Ramos (cell line): Measurements from ENCODE around the gene LTBR.
"Not testable (repeated sequence)": the region's sequence is repeated elsewhere in the genome, so short reads cannot be mapped to it uniquely, and the experiment has no call there.

Source experiments
- in situ Hi-C: fragments of 300-500 bp; cut with MboI; formaldehyde crosslinking; loops from one replicate; pipeline ENCODE4 v1.14.3; 2022; ENCODE audit warnings: low sequenced_read_pairs; ENCODE audit not compliant: unreplicated experiment

LTBR gene

DNA sequence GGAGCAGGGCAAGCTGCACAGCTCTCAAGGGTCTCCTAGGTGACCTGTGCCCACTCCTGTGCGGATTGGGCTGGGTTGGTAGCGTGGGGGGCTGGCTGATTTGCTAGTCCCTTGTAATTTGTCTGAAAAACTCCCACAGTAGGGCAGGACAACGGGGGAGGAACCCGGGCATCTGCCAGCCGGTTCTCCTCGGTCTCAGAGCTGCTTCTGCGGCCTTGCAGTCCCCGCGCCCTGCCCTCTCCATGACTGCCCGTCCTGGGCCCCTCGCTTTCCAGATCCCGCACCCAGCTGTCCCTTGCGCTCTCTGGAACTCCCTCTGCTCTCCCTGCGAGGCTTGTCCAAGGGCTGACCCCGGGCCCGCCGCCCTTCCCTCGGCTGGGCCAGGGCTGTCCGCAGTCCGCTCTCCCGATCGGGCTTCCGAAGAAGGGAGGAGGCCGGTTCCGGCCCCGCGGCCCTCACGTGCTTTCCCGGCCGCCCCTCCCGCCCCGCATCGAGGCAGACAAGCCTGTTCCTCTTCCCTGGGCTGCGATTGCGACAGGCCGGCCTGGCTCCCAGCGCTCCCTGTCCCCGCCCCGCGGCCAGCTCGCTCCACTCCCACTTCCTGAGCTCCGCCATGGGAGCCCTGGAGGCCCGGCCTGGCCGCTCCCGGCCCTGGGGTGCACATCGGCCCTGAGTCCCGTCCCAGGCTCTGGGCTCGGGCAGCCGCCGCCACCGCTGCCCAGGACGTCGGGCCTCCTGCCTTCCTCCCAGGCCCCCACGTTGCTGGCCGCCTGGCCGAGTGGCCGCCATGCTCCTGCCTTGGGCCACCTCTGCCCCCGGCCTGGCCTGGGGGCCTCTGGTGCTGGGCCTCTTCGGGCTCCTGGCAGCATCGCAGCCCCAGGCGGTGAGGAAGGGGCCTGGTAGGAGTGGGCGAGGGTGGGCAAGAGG, at the start of gene LTBR:
Gene LTBR, plus strand, starts transcription at position 591 of the 927 bp plus-strand sequence. Its CDS starts 197 bp downstream, at position 788.
- in situ Hi-C loops = no loop called here

- in situ Hi-C loops = loop anchor here (5.0 kb wide), 1 partner anchor 83 kb away; no protein-coding TSS in a partner anchor
Observed at GRCh38 chr12:6334359-6334758, 49.6 kb upstream of the LTBR start.

- in situ Hi-C loops = loop anchor here (5.0 kb wide), 1 partner anchor 82 kb away; no protein-coding TSS in a partner anchor
Observed at GRCh38 chr12:6334940-6335450, 49.0 kb upstream of the LTBR start.

DNA sequence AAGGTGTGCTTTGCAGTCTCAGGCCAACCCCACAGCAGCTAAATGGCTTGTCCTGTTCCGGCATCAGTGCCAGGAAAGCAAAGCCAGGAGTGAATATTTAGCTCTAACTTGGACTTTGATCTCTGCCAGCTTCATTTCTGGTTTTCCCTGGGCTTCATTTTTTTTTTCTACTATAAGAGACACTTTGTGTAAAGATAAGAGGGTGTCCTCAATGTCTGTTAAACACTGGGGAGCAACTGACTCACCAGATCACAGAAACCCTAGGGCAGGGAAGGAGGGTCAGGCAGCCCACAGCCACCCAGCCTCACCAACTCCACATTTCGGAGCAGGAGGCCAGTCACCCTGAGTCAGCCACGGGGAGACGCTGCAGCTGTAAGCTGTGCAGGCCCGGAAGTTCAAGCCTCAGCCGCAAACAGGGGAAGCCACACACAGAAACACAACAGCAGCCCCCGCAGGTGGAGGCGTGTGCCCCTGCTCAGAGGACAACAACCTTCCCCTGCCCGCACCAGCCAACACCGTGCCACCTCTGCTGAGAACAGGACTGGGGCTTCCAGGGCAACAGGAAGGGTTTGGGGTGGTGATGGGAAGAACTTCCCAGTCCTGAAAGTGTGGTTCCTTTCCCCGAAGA, 48.4 kb upstream of the LTBR start:
- in situ Hi-C loops = no loop called here

DNA sequence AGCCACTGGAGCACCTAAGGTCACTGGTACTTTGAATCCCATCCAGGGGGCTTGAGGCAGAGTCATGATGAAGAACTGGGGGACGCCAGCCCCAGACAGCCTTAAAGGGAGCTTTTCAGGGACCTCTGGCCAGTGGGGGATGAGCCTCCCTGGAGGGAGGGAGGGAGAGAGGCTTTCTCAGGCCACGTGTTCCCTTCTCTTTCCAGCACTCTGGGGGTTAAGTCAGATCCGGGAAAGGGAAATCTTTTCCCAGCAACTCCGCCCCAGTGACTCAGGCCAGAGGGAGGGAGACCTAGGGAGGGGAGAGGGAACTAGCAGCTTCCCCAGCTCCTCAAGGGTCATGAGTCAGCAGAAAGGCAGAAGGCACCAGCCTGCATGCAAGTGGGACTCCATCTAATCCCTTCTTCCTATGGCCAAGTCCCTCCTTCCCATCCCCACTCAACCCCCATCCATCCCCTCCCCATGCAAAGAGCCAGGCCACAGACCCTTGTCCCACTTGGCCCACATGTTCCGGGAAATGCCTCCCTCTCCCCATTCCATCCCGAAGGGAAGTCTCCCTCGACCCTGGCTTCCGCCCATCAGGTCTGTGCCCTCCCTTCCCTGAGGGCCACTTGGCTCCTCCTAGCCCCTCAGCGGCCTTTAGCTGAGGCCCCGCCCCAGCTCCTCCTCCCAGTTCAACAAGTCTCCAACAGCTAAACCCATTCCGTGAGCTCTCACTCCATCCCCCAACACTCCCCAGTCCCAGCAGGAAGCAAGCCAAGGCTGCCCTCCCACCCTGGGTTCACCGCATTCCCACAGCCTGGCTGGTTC, 47.7 kb upstream of the LTBR start:
- in situ Hi-C loops = no loop called here

DNA sequence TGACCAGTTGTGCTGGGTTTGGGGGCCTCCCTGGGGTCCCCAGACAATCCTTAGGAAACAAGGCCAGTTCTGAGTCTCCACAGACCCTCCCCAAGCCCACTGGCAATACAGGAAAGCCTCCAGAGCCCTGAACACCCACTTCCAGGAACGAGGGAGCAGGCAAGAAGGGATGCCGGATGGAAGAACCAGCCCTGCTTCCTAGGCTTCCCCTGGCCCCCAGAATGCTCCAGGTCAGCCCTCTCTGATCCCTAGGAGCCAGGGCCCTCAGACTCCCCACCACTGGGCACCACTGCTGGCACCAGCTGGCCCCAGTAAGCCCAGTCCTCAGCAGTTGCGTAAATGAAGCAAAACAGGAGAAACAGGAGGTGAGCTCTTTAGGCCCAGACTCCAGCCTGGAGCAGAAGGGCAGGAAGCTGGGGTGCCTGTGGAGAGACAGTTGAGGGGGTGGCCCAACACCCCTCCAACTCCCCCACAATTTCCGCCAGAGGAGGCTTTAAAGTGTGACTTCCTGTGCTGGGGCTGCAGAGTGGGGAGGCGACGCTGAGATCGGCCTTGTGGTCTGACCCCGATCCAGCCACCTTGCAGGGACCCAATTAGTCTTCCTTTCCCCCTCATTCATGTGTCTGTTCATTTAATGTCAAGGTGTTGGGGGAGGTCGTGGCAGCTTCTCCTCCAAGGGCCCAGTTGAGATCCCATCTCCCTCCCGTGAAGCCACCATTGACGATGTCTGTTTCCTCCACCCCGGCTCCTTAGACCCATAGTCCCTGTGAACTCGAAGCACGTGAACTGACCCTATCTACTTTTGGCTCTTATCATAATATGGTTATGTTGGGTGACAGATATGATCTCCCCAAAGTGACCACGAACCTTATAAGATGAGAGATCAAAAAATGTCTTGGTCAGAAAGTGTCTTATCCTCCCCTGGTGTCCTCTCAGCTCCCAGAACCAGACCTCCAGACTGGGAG, 46.8 kb upstream of the LTBR start:
- in situ Hi-C loops = no loop called here

DNA sequence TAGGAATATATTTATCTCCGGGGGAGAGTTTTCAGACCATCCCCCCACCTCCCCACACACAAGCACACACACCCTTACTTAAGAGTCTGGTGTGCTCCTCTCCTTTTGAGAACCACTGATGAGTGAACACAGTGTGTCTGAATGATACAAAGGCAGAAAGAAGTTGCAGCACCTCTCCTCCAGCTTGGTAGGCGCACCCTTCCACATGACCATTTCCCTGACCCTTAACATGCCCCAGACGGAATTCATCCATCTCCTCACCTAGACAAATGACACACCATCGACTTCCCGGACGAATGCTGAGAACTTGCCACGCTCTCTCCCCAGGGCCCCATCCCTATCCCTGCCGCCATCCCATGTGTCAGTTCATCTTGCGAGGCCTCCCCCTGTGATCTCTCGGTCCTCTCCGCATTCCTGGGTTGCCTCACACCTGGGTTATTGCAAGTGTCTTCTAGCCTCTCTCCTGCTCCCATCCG, 46.0 kb upstream of the LTBR start:
- in situ Hi-C loops = no loop called here

GRCh38 chr12:6338536-6338935, 45.4 kb upstream of the LTBR start:
- in situ Hi-C loops = not testable (repeated sequence)

- in situ Hi-C loops = no loop called here
Observed at GRCh38 chr12:6338955-6339354, 45.0 kb upstream of the LTBR start.

DNA sequence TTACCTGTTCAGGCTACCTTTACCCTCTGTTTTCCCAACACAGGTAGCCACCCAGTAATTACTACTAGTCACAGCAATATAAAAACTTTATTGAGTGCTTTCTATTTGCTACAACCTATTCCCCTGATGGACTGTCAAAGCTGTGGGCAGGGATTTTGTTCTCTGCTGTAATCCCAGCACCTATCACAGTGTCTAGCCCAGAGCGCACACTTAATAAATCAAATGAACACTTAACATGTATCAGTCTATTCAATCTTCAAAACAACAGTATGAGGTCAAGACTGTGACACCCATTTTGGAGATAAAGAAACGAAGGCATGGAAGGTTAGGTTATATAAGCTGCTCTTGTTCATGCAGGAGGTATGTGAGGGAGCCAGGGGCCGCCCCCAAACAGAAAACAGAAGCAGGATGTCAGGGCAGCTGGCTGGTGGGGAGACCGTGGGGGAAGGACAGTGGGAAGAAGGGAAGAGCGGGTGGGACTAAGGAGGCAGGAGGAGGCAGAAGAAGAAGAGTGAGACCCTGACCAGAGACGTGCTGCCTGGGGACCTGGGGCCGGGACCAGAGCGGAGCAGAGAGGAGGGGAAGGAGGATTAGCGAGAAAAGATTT, 43.8 kb upstream of the LTBR start:
- in situ Hi-C loops = no loop called here

DNA sequence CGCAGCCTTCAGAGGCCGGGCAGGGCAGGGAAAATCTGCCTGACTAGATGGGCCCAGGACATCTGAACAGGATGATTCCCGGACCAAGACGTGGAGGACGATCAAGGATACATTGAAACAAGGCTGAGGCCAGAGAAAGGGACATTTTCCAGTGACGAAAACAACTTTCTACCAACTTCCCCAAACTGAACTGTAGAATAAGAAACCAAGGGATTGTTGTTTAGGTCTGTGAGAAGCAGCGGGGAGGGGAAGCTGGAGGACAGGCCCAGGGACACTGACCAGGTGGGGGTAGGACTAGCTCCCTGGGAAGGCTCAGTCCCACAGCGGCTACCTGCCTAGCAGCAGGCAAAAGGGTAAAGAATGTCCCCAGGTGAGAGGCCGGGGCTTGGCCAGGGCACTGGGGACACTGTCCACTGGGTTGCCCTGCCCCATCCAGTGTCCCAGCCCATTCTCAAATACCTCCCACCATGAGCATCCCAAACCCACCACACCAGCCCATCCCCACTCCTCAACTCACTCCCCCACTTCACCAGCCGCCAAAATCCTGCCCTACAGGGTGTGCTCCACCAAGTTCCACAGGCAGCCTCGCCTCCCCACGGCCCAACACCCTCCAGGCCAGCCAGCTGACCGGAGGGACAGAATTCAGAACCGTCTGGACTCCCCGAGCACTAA, 43.1 kb upstream of the LTBR start:
- in situ Hi-C loops = no loop called here

DNA sequence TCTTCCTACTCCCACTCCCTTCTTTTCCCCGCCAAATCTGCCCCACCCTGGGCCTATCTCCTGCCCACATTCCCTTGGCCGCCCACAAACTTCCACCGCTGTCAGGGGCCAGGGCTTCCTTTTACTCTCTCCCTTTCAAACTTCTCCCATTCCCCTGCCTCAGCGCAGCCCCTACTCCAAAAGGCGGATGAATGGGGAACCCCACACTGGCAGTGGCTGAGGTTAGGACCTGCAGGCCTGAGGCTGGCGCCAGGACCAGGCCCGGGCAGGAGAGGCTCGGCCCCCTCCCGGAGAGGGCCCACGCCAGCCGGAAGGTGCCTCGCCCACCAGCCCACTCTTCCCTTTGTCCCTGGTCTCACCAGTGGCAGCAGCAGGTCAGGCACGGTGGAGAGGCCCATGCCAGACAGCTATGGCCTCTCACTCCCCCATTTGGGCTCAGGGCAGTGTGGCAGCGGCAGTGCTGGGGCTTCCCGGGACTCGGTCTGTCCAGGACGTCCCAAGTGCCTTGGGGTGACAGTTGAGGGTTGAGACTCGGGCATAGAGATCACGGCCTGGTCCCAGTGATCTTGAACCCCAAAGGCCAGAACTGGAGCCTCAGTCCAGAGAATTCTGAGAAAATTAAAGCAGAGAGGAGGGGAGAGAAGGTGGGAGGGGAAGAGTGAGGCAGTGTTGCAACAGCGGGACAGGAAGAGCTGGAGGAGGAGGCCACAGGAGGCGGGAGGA, 42.4 kb upstream of the LTBR start, which contains the start of gene TNFRSF1A:
Gene TNFRSF1A, minus strand, starts transcription at position 660 of the 723 bp plus-strand sequence. Its CDS starts 262 bp downstream, at position 398.
- in situ Hi-C loops = no loop called here

GRCh38 chr12:6342140-6342889, 41.6 kb upstream of the LTBR start:
- in situ Hi-C loops = no loop called here

- in situ Hi-C loops = no loop called here
Observed at GRCh38 chr12:6343518-6343917, 40.4 kb upstream of the LTBR start.

- in situ Hi-C loops = not testable (repeated sequence)
Observed at GRCh38 chr12:6344101-6344660, 39.8 kb upstream of the LTBR start.

DNA sequence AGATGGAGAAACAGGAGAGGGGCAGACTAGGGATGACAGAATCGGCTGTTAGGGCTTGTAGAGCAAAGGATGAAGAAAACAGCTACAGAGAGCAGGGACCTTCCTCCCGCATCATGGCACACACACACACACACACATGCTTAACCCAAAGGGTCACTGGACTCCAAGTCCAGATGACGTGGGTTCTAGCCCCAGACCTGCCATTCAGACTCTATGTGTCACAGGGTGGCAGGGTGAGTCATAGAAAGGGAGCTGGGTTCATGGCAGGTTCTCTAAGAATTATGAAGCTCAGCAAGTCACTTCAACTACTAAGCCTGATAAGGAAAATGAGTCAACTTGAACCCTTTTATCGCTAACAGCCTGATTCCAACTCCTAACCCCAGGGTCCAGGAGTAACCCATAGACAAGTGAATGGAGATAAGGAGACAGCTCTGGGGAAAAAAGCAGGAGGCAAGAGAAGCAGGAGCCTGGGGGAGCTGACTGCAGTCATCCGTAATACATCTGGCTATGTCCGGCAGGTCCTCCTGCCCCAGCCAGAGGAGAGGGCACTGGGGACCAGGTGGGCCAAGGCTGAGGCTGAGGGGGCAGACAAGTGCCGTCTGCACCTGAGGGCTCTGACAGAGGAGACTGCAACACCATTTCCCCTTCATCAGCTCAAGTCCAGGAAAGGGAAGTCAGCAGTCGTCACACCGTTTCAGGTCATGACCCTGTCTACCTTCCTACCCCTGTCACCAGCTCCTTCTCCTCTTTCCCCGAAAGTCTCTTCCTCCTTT, 38.5 kb upstream of the LTBR start:
- in situ Hi-C loops = no loop called here
